Stomach (tissue), 9 donors: Measurements from ENCODE around the gene DNER. TPM values are rescaled to one million over a fixed set of nuclear protein-coding genes. Genes with fewer than 3 reads are reported as not detected.

ENCODE experiments used
- DNase-seq, 2 donors: peaks; one replicate each; pipeline versions ENCODE4 v3.0.0 to v3.0.0-alpha.2; 2013 to 2019
- H3K27ac ChIP-seq, 5 donors: fragments of 200-600 bp in 4 of 5; sonication (generic) in 4 of 5; one replicate each; pipeline ENCODE4 v1.5.1; 2013 to 2019; ENCODE audit warnings: mild to moderate bottlenecking in 1 of 5, moderate library complexity in 1 of 5
- H3K27me3 ChIP-seq, 3 donors: fragments of 200-600 bp; sonication (generic); one replicate each; pipeline ENCODE4 v1.5.1; 2017 to 2019; ENCODE audit warnings: mixed run types in 1 of 3
- H3K36me3 ChIP-seq, 4 donors: fragments of 200-600 bp; sonication (generic); 1 replicate in 3 of 4; 2 replicates in 1 of 4; pipeline ENCODE4 v1.5.1; 2016 to 2019
- H3K4me1 ChIP-seq, 4 donors: fragments of 200-600 bp; sonication (generic); one replicate each; pipeline ENCODE4 v1.5.1; 2016 to 2019
- H3K4me3 ChIP-seq, 4 donors: fragments of 200-600 bp; sonication (generic) in 3 of 4; one replicate each; pipeline ENCODE4 v1.5.1; 2016 to 2019; ENCODE audit warnings: mild to moderate bottlenecking in 1 of 4
- H3K9me3 ChIP-seq, 4 donors: fragments of 200-600 bp; sonication (generic); one replicate each; pipeline ENCODE4 v1.5.1; 2016 to 2019
- EP300 ChIP-seq: sonication (generic); formaldehyde crosslinking; IDR thresholded peaks from one replicate; pipeline ENCODE4 v1.6.1; 2017; ENCODE audit warnings: antibody characterized with exemption
- POLR2A ChIP-seq, 4 donors: fragments of 450-650 bp; IDR thresholded peaks; one replicate each; pipeline ENCODE4 v1.6.1; 2016; ENCODE audit warnings: antibody characterized with exemption in 4 of 4, control low read depth in 2 of 4, mild to moderate bottlenecking in 1 of 4, moderate library complexity in 1 of 4
- POLR2AphosphoS5 ChIP-seq, 3 donors: sonication (generic); formaldehyde crosslinking; IDR thresholded peaks; one replicate each; pipeline ENCODE4 v1.6.1; 2016; ENCODE audit warnings: antibody characterized with exemption in 3 of 3
- WGBS, 5 donors: extraction: QIAGEN DNeasy Blood & Tissue Kit in 3 of 5; methylation state at CpG; one replicate each; pipeline versions ENCODE4 v1.1.5 to v1.1.7; 2013 to 2018; 5-methylcytosine and 5-hydroxymethylcytosine counted together
- intact Hi-C: fragments of 100-400 bp; cut with DNase I; formaldehyde crosslinking; loops from one replicate; pipeline ENCODE4 v1.15.1; 2023; ENCODE audit warnings: low total_unique reads
- polyA plus RNA-seq, 3 donors: library from polyadenylated mRNA; stranded (reverse); fragments of 200-250 nt; gene quantifications; one replicate each; pipeline ENCODE4 v1.2.3, GENCODE V29; 2013
- total RNA-seq, 5 donors: library from RNA; depleted of rRNA; stranded (reverse); fragments of >200 nt; gene quantifications; one replicate each; pipeline versions ENCODE4 v1.1.0 to v1.2.3, GENCODE V29; 2014 to 2016
- TF ChIP-seq, protein P1 (sequence below), 7 experiments: fragments of 450-650 bp in 4 of 7; fragments of 200-600 bp in 3 of 7; sonication (generic) in 3 of 7; IDR thresholded peaks; one replicate each; pipeline ENCODE4 v1.5.1; 2016 to 2019; ENCODE audit warnings: antibody characterized with exemption in 7 of 7, control low read depth in 2 of 7, mild to moderate bottlenecking in 1 of 7
- donor health status: healthy with polysubstance abuse.
- donor health status: Bipolar disorder and iron deficiency.
- donor health status: healthy.

Gene DNER
- total and polyA plus RNA-seq, 8 donors, result 1.6 to 10.6 (median 4.9) TPM

DNA sequence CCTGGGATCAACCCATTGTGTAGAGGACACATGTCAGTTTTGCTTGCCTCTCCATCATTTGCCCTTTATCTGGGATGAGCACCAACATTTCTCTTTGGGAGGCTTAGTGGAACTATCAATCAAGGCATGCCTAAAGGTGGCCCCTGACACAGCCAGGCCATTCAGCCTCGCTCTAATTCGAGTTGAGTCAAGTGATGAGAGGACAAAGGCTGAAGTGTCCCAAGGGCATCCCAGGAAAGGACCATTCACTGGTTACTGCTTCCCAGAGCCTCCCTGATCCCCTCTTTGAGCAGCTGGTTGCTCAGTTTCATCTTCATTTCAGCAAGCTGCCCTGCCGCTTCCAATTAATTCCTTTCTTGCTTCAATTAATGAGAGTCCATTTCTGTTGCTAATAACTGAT lies 63.5 kb downstream of the DNER start:
- Histone ChIP-seq H3K4me1 (no peaks in the 10 kb centered on the region), H3K9me3 (no peaks in the 10 kb centered on the region), H3K27ac (no peak overlapping the region), H3K4me3 (no peak overlapping the region), H3K36me3 (no peaks in the 10 kb centered on the region), H3K27me3 (no peaks in the 10 kb centered on the region)
- intact Hi-C loops, result no loop called here
- 75 to 85% (median 81%) methylated on average over 3 of the region's 3 CpGs for WGBS, 5 donors
- TF ChIP-seq POLR2AphosphoS5 (IDR thresholded peaks at IDR 0.05) (no peak), EP300 (no peak), POLR2A (IDR thresholded peaks at IDR 0.05) (no peak)
- TF ChIP-seq, protein P1, sequence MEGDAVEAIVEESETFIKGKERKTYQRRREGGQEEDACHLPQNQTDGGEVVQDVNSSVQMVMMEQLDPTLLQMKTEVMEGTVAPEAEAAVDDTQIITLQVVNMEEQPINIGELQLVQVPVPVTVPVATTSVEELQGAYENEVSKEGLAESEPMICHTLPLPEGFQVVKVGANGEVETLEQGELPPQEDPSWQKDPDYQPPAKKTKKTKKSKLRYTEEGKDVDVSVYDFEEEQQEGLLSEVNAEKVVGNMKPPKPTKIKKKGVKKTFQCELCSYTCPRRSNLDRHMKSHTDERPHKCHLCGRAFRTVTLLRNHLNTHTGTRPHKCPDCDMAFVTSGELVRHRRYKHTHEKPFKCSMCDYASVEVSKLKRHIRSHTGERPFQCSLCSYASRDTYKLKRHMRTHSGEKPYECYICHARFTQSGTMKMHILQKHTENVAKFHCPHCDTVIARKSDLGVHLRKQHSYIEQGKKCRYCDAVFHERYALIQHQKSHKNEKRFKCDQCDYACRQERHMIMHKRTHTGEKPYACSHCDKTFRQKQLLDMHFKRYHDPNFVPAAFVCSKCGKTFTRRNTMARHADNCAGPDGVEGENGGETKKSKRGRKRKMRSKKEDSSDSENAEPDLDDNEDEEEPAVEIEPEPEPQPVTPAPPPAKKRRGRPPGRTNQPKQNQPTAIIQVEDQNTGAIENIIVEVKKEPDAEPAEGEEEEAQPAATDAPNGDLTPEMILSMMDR (IDR thresholded peaks at IDR 0.05), result no peak
- no peak for DNase-seq

DNA sequence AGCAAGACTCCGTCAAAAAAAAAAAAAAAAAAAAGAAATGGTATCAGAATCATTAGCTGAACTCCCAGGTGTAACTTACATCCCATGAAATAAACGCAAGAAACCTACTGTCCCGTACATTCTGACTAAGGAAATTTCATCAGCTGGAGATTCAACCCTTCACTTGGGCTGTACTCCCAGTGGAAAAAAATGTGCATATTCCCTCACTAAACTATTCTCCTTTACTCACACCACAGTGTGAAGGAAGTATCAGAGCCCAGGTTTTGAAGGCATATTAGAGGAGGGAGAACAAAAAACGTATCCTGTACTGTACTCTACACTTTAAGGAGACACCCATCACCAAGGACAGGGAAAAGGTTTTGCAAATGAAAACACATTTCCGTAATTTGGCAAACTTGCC lies 64.3 kb downstream of the DNER start:
- Histone ChIP-seq H3K27me3 (no peaks in the 10 kb centered on the region), H3K4me3 (no peak overlapping the region), H3K9me3 (no peaks in the 10 kb centered on the region), H3K27ac (no peak overlapping the region), H3K36me3 (no peaks in the 10 kb centered on the region), H3K4me1 (no peaks in the 10 kb centered on the region)
- TF ChIP-seq POLR2A (IDR thresholded peaks at IDR 0.05), result no peak
- TF ChIP-seq, protein P1 (IDR thresholded peaks at IDR 0.05), result no peak
- TF ChIP-seq POLR2AphosphoS5 (IDR thresholded peaks at IDR 0.05), result no peak
- TF ChIP-seq EP300, result no peak
- intact Hi-C loops, result no loop called here
- 83 to 89% (median 86%) methylated on average over 4 to 5 of the region's 5 CpGs for WGBS, 5 donors
- no peak for DNase-seq

DNA sequence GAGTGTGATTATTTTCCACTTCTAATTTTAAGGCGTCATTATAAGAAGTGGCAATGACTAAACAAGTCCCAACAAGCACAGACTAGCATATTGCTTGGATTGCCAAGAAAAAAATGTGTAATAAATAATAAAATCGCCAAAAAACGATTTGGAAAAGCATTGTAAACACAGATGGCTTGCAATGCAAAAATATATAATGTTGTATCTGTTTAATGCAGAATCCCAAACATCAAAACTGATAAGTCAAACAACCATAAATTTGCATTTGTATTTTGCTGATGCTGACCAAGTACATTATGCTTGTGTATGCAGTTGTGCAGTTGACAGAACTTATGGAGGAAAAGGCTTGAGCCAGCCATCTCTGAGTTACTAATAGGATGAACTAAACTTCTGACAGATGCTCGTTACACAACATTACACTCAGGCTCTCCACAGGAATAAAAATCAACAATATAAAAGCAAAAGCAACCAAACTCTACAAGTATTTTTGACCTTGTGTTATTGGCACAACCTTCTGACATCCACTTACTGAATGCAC lies 68.1 kb downstream of the DNER start:
- intact Hi-C loops, result no loop called here
- no peak overlapping the region for H3K27ac ChIP-seq
- H3K4me1 ChIP-seq, result no peaks in the 10 kb centered on the region
- no peak for TF ChIP-seq POLR2A (IDR thresholded peaks at IDR 0.05)
- TF ChIP-seq, protein P1 (IDR thresholded peaks at IDR 0.05), result no peak
- TF ChIP-seq POLR2AphosphoS5 (IDR thresholded peaks at IDR 0.05), result no peak
- no peak for TF ChIP-seq EP300
- no peak overlapping the region for H3K4me3 ChIP-seq
- H3K9me3 ChIP-seq, result no peaks in the 10 kb centered on the region
- no peak for DNase-seq
- WGBS, 5 donors, result 65 to 73% (median 68%) methylated on average over 4 of the region's 4 CpGs
- no peaks in the 10 kb centered on the region for H3K27me3 ChIP-seq
- no peaks in the 10 kb centered on the region for H3K36me3 ChIP-seq

DNA sequence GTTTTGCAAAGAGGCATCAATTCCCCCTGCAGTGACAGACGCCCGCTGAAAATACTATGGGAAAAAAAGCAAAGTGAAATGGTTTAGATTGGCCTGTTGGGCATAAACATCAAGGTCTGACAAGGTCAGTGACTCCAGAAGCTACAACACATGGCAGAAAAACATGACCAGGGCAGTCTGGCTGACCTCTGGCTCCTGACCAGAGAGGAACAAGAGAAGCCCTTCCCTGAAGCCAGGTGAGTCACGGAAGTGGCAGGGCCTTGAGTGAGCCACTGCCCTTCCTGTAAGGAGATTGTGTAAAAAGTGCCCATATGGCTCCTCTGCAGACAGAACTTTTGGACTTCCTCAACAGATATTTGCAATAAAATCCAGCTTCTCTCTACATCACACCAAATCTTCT lies 72.0 kb downstream of the DNER start:
- Histone ChIP-seq H3K4me1 (no peaks in the 10 kb centered on the region), H3K36me3 (no peaks in the 10 kb centered on the region), H3K4me3 (no peak overlapping the region), H3K27ac (no peak overlapping the region), H3K9me3 (no peaks in the 10 kb centered on the region), H3K27me3 (no peaks in the 10 kb centered on the region)
- WGBS, 5 donors, result 67 to 83% (median 70%) methylated on average over 3 of the region's 3 CpGs
- TF ChIP-seq POLR2AphosphoS5 (IDR thresholded peaks at IDR 0.05), result peak in 2 of 3 donors; percentile 18 to 47
- TF ChIP-seq, protein P1 (IDR thresholded peaks at IDR 0.05), result no peak
- peak in 1 of 2 donors; percentile 59 for DNase-seq
- intact Hi-C loops, result no loop called here
